Breast epithelium (tissue), 3 donors: Measurements from ENCODE around the gene ARL6IP1.
"Not testable (repeated sequence)": the region's sequence is repeated elsewhere in the genome, so short reads cannot be mapped to it uniquely, and the experiment has no call there.

Source experiments
- CTCF ChIP-seq, 3 donors: fragments of 450-650 bp; IDR thresholded peaks; one replicate each; pipeline ENCODE4 v1.5.1; 2016 to 2017; ENCODE audit warnings: antibody characterized with exemption in 3 of 3, mild to moderate bottlenecking in 3 of 3, moderate library complexity in 3 of 3
- POLR2A ChIP-seq: fragments of 450-650 bp; IDR thresholded peaks from one replicate; pipeline ENCODE4 v1.6.1; 2016; ENCODE audit warnings: antibody characterized with exemption, mild to moderate bottlenecking, moderate library complexity
- POLR2AphosphoS5 ChIP-seq, 3 donors: sonication (generic); formaldehyde crosslinking; IDR thresholded peaks; one replicate each; pipeline ENCODE4 v1.6.1; 2017; ENCODE audit warnings: antibody characterized with exemption in 3 of 3

- TF ChIP-seq POLR2AphosphoS5 (IDR thresholded peaks at IDR 0.05); CTCF (IDR thresholded peaks at IDR 0.05); POLR2A: not testable (repeated sequence)
These were observed 30.9 kb downstream of the ARL6IP1 start for GRCh38 chr16:18770336-18770962.
